Smooth muscle cell (in vitro differentiated cells): ENCODE measurements around the gene TRIM3. TPM values are rescaled to one million over a fixed set of nuclear protein-coding genes. Genes with fewer than 3 reads are reported as not detected.

ENCODE experiments used
- DNase-seq: peaks from one replicate; lab custom pipeline; 2025; ENCODE audit not compliant: unreplicated experiment; lab: John Stamatoyannopoulos, UW
- H2AFZ ChIP-seq: fragments of 200-600 bp; sonication (generic); 2 replicates; pipeline ENCODE4 v1.6.0; 2016; ENCODE audit warnings: antibody characterized with exemption, low read depth, mild to moderate bottlenecking
- H3F3A ChIP-seq: fragments of 200-600 bp; sonication (generic); 2 replicates; pipeline ENCODE4 v1.6.0; 2017; ENCODE audit warnings: antibody characterized with exemption, low read depth
- H3K27ac ChIP-seq: fragments of 200-600 bp; sonication (generic); 2 replicates; pipeline ENCODE4 v1.5.1; 2016; ENCODE audit warnings: low read depth, mild to moderate bottlenecking
- H3K27me3 ChIP-seq: fragments of 200-600 bp; sonication (generic); 2 replicates; pipeline ENCODE4 v1.6.1; 2016; ENCODE audit warnings: low read depth, mild to moderate bottlenecking
- H3K36me3 ChIP-seq: fragments of 200-600 bp; sonication (generic); 2 replicates; pipeline ENCODE4 v1.5.1; 2016; ENCODE audit warnings: low read depth
- H3K4me1 ChIP-seq: fragments of 200-600 bp; sonication (generic); 2 replicates; pipeline ENCODE4 v1.5.1; 2016; ENCODE audit warnings: low read depth
- H3K4me2 ChIP-seq: fragments of 200-600 bp; sonication (generic); 2 replicates; pipeline ENCODE4 v1.6.0; 2016; ENCODE audit warnings: mild to moderate bottlenecking
- H3K4me3 ChIP-seq: fragments of 200-600 bp; sonication (generic); 2 replicates; pipeline ENCODE4 v1.5.1; 2016; ENCODE audit warnings: mild to moderate bottlenecking
- H3K79me2 ChIP-seq: fragments of 200-600 bp; sonication (generic); 2 replicates; pipeline ENCODE4 v1.6.0; 2016; ENCODE audit warnings: low read depth, mild to moderate bottlenecking
- H3K9ac ChIP-seq: fragments of 200-600 bp; sonication (generic); 2 replicates; pipeline ENCODE4 v1.6.0; 2016; ENCODE audit warnings: low read depth
- H3K9me3 ChIP-seq: fragments of 200-600 bp; sonication (generic); replicated peaks from 2 replicates; pipeline ENCODE4 v1.5.1; 2016; ENCODE audit warnings: low read depth
- H4K20me1 ChIP-seq: fragments of 200-600 bp; sonication (generic); 2 replicates; pipeline ENCODE4 v1.6.0; 2016; ENCODE audit warnings: low read depth
- CTCF ChIP-seq: fragments of 200-600 bp; sonication (generic); IDR thresholded peaks from 2 replicates; pipeline ENCODE4 v1.5.1; 2017; ENCODE audit warnings: borderline replicate concordance, mild to moderate bottlenecking, antibody characterized with exemption; ENCODE audit not compliant: insufficient read depth, poor library complexity, severe bottlenecking
- WGBS: methylation state at CpG from one replicate; pipeline ENCODE4 v1.1.7; 2016; ENCODE audit warnings: low lambda C conversion rate; 5-methylcytosine and 5-hydroxymethylcytosine counted together
- polyA plus RNA-seq: library from polyadenylated mRNA; unstranded; fragments of >200 nt; fragmentation: Nextera tagmentation; extraction: Ambion mirVana; gene quantifications from 2 replicates; pipeline ENCODE4 v1.2.1, GENCODE V29; 2016
- total RNA-seq: library from RNA; depleted of rRNA; stranded (reverse); fragments of >200 nt; gene quantifications from 2 replicates; pipeline ENCODE4 v1.2.3, GENCODE V29; 2014

The TRIM3 gene
- total and polyA plus RNA-seq, 2 experiments from 2014 or later, result 14.0 to 25.5 TPM

- Histone ChIP-seq H3F3A (no peaks in the 10 kb centered on the region), H3K79me2 (peaks cover 35% of the 10 kb centered on the region), H3K9ac (no peak overlapping the region), H3K27ac (peak overlapping the region; percentile 9), H3K36me3 (peaks cover 12% of the 10 kb centered on the region), H3K4me2 (no peak overlapping the region), H3K27me3 (no peaks in the 10 kb centered on the region), H3K4me3 (no peak overlapping the region), H2AFZ (no peak overlapping the region), H3K9me3 (no peaks in the 10 kb centered on the region), H3K4me1 (peaks cover 8% of the 10 kb centered on the region), H4K20me1 (no peaks in the 10 kb centered on the region)
- DNase-seq, result no peak
- 97% methylated on average over 3 of the region's 3 CpGs for WGBS
- no peak for TF ChIP-seq CTCF
Observed at GRCh38 chr11:6485661-6486060, 11.9 kb upstream of the TRIM3 start.

GRCh38 chr11:6483015-6483414 lies 9.3 kb upstream of the TRIM3 start:
- Histone ChIP-seq H3K79me2 (peaks cover 50% of the 10 kb centered on the region), H3K9me3 (no peaks in the 10 kb centered on the region), H3K4me2 (no peak overlapping the region), H3F3A (peaks cover 13% of the 10 kb centered on the region), H4K20me1 (no peaks in the 10 kb centered on the region), H2AFZ (no peak overlapping the region), H3K27me3 (no peaks in the 10 kb centered on the region), H3K4me1 (peaks cover 16% of the 10 kb centered on the region), H3K36me3 (peaks cover 12% of the 10 kb centered on the region), H3K4me3 (no peak overlapping the region), H3K27ac (peak overlapping the region; percentile 96), H3K9ac (peak overlapping the region; percentile 93)
- no peak for TF ChIP-seq CTCF
- 96% methylated on average over 6 of the region's 6 CpGs for WGBS
- no peak for DNase-seq

DNA sequence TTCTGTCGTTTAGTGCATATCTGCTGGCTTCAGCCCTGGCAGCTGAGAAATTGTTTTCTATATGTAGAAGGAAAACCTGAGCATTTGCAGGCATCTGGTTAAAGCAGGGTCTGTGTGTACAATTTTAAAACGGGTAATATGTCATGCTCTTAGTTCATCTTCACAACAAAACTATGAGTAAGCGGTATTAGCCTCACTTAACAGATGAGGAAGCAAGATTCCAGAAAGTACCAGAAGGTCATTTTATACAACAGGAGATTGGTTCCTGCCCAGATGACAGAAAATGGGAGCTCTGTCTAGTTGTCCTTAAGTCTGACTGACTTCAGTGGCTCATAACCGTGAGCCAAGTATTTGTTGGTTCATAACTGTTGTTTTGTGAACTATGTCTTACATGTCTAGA lies 8.7 kb upstream of the TRIM3 start:
- H3K4me2 ChIP-seq, result peak overlapping the region; percentile 93
- peak overlapping the region; percentile 93 for H3K9ac ChIP-seq
- no peaks in the 10 kb centered on the region for H3K27me3 ChIP-seq
- H3K9me3 ChIP-seq, result no peaks in the 10 kb centered on the region
- peaks cover 12% of the 10 kb centered on the region for H3K36me3 ChIP-seq
- peak overlapping the region; percentile 96 for H3K27ac ChIP-seq
- WGBS, result 92% methylated on average over 4 of the region's 4 CpGs
- no peak for DNase-seq
- H3K4me3 ChIP-seq, result peak overlapping the region; percentile 76
- peaks cover 14% of the 10 kb centered on the region for H3F3A ChIP-seq
- H2AFZ ChIP-seq, result no peak overlapping the region
- H4K20me1 ChIP-seq, result no peaks in the 10 kb centered on the region
- H3K4me1 ChIP-seq, result peaks cover 16% of the 10 kb centered on the region
- peaks cover 50% of the 10 kb centered on the region for H3K79me2 ChIP-seq
- no peak for TF ChIP-seq CTCF

DNA sequence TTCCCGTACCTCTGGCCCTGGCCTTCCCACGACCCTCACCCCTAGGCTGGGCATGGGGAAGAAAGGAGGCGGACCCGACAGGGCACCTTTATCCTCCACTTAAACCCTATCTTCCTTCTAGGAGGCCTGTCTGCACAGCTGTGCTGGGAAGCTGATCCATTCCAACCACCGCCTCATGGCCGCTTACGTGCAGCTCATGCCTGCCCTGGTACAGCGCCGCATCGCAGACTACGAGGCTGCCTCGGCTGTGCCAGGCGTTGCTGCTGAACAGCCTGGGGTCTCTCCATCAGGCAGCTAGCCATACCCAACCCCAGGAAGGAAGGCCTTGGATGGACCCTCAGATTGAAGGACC lies 8.2 kb upstream of the TRIM3 start:
- Histone ChIP-seq H3K4me3 (peak overlapping the region; percentile 76), H3K36me3 (peaks cover 6% of the 10 kb centered on the region), H3K9ac (peak overlapping the region; percentile 93), H3K27ac (peak overlapping the region; percentile 96), H3K4me2 (peak overlapping the region; percentile 93), H3K79me2 (peaks cover 50% of the 10 kb centered on the region), H3F3A (peaks cover 18% of the 10 kb centered on the region), H3K27me3 (no peaks in the 10 kb centered on the region), H4K20me1 (no peaks in the 10 kb centered on the region), H2AFZ (no peak overlapping the region), H3K9me3 (no peaks in the 10 kb centered on the region), H3K4me1 (peaks cover 16% of the 10 kb centered on the region)
- no peak for TF ChIP-seq CTCF
- no peak for DNase-seq
- 28% methylated on average over 13 of the region's 13 CpGs for WGBS
